Testis (tissue), 2 donors: Measurements from ENCODE around the gene ZSCAN30.
"Not testable (repeated sequence)": the region's sequence is repeated elsewhere in the genome, so short reads cannot be mapped to it uniquely, and the experiment has no call there.

Source experiments
- CTCF ChIP-seq, 3 experiments: fragments of 450-650 bp in 2 of 3; fragments of 200-600 bp in 1 of 3; sonication (generic) in 1 of 3; IDR thresholded peaks; one replicate each; pipeline ENCODE4 v1.5.1; 2016 to 2019; ENCODE audit warnings: antibody characterized with exemption in 3 of 3, mild to moderate bottlenecking in 2 of 3, moderate library complexity in 1 of 3
- POLR2A ChIP-seq: fragments of 450-650 bp; IDR thresholded peaks from one replicate; pipeline ENCODE4 v1.6.1; 2017; ENCODE audit warnings: antibody characterized with exemption, mild to moderate bottlenecking, moderate library complexity

- TF ChIP-seq CTCF (IDR thresholded peaks at IDR 0.05); POLR2A: not testable (repeated sequence)
Observed at GRCh38 chr18:35205746-35206458, 84.1 kb downstream of the ZSCAN30 start.
